GM12892 (cell line): Measurements from ENCODE around the gene MAP3K10.

Experiments used
- POLR2AphosphoS5 ChIP-seq: IDR thresholded peaks from 2 replicates; pipeline ENCODE4 v1.6.1; 2011; ENCODE audit warnings: low read depth, low read length, control low read depth
- TAF1 ChIP-seq: IDR thresholded peaks from 2 replicates; pipeline ENCODE4 v1.6.1; 2011; ENCODE audit warnings: low read depth, mild to moderate bottlenecking, control low read depth, low read length, borderline replicate concordance

DNA sequence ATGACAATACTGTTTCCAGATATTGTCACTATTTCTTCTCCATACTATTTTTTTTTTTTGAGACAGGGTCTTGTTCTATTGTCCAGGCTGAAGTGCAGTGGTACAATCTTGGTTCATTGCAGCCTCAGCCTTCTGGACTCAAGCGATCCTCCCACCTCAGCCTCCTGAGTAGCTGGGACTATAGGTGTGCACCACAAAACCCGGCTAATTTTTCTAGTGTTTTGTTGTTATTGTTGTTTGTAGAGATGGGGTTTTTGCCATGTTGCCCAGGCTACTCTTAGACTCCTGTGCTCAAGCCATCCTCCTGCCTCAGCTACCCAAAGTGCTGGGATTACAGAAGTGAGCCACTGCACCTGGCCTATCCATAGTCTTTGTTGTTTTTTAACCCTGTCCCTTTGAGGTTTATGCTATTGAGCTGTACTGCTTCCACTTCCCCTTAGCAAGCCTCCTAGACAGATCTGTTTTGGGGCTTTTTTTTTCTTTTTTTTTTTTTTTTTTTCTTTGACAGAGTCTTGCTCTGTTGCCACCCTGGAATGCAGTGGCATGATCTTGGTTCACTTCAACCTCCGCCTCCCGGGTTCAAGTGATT lies 27.6 kb upstream of the MAP3K10 start:
- no peak for TF ChIP-seq POLR2AphosphoS5
- TF ChIP-seq TAF1 = no peak
